H4 (cell line): ENCODE measurements around the gene ATP6V1C2. TPM values are rescaled to one million over a fixed set of nuclear protein-coding genes. Genes with fewer than 3 reads are reported as not detected.
A peak's percentile ranks its signal among the peaks of the same experiment; 100 is the strongest.
"Not testable (repeated sequence)": the region's sequence is repeated elsewhere in the genome, so short reads cannot be mapped to it uniquely, and the experiment has no call there.

Experiments used
- DNase-seq: peaks from one replicate; pipeline ENCODE4 v3.0.0-alpha.2; 2015; ENCODE audit warnings: low spot score
- total RNA-seq: library from RNA; depleted of rRNA; stranded (reverse); fragments of >200 nt; shearing (Covaris generic); gene quantifications from 2 replicates; pipeline ENCODE4 v1.2.3, GENCODE V29; 2014

Gene ATP6V1C2
- total RNA-seq, 1 experiment from 2014 or later, result 0.04 TPM

GRCh38 chr2:10786240-10786982, 65.0 kb downstream of the ATP6V1C2 start:
- no peak for DNase-seq

GRCh38 chr2:10787176-10787968, 65.9 kb downstream of the ATP6V1C2 start:
- DNase-seq, result no peak

- no peak for DNase-seq
Observed at GRCh38 chr2:10788855-10789254, 67.4 kb downstream of the ATP6V1C2 start.

DNA sequence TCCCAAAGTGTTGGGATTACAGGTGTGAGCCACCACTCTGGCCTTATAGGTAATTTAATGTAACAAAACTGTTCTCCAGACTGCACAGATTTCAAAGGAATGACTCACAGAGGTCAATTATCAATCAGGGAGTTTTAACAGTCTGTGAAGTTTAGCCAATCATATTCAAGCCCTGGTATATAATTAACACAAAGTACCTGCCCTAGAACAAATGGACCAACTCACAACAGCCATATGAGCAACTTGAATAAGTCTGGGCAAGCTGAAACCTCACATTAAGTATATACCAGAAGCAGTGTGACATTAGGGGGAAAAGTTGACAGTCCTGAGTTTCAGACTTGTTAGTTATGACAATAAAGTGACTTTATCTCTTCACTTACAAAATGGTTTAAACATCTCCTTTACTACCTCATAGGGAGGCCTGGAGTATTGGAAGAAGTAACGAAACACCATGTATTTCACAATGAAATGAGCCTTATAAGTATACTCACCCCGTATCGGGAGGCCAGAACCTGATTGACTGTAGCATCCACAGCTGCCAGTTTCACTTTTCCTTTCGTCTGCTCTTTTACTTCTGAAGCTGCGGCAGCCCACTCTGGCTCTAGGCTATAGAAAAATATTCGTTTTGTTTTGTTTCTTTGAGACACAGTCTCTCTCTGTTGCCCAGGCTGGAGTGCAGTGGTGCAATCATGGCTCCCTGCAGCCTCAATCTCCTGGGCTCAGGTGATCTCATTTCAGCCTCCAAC, 69.0 kb downstream of the ATP6V1C2 start:
- DNase-seq, result no peak

- DNase-seq, result no peak
Observed at GRCh38 chr2:10792001-10792634, 70.7 kb downstream of the ATP6V1C2 start.

- DNase-seq, result no peak
Observed at GRCh38 chr2:10792660-10793400, 71.4 kb downstream of the ATP6V1C2 start.

GRCh38 chr2:10793816-10794215, 72.4 kb downstream of the ATP6V1C2 start:
- DNase-seq, result no peak

GRCh38 chr2:10794876-10795275, 73.4 kb downstream of the ATP6V1C2 start:
- no peak for DNase-seq

DNA sequence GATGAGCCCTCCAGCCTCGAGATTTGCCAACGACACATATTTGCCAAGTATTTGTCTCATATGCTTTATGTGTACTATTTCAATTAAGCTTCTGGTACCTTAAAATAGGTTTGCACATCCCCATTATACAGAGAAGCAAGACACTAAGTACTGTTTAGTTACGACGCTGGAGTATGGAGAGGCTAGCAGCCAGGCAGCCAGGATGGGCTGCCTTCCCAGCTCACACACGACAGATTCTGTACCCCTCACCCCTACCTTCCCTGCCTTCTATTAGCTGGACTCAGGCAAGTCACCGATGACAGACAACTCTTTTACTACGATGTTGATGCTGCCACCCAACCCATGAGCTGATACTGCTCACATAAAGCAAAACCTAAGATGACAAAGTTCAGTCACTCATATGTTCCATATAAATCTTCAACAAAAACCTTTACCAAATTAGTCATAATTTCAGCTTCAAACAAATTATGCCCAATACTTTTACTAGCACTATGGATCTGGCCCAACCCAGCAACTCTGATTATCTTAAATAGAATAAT, 74.1 kb downstream of the ATP6V1C2 start:
- DNase-seq, result no peak

GRCh38 chr2:10796703-10797102, 75.3 kb downstream of the ATP6V1C2 start:
- DNase-seq, result no peak

DNA sequence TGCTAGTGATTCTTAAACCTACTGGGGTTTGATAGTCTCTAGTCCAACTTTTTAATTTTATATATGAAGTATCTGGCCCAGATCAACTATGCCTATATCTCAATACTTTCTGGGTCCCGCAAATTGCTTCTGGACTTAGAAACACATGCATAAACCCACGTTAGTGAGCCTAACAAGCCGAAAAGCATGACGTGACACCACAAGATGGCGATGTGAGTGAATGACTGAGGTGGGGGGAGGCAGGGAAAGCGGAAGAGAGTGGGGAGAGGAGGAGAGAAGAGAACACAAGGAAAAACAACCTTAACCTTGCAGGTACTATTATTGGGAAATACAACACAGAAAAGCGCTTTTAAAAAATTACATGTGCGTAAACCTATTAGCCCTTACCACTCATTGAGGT, 77.4 kb downstream of the ATP6V1C2 start:
- no peak for DNase-seq

DNA sequence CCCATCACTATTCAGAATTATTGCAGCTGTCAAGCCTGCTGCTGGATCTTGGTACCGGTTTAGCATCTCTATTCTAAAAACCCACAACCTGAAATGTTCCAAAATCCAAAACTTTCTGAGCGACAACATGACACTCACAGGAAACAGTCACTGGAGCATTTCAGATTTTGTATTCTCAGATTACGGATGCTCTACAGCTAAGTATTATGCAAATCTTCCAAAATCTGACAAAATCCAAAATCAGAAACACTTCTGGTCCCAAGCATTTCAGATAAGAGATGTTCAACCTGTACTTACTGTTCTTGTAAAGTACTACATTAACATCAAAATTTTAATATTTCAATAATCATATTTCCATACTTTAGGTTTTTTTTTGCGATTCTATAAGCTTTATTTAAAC, 78.7 kb downstream of the ATP6V1C2 start:
- DNase-seq, result no peak

DNA sequence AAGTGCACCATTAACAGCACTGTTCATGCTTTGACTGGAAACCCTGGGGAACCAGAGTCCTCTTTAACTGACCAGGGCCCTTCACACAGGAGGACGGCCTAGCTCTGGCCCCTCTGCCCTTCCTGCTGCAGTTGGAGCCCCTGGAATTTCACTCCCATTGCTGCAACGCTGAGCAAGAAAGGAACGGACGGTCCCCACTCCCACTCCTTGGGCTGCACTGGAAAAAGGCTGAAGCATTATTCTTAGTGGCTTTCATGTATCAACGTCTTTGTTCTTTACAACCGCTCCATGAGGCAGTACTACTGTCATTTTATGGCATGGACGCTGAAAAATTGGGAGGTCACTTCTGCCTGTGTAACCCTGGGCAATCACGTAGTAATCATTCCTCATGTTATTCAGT, 81.2 kb downstream of the ATP6V1C2 start:
- no peak for DNase-seq

DNA sequence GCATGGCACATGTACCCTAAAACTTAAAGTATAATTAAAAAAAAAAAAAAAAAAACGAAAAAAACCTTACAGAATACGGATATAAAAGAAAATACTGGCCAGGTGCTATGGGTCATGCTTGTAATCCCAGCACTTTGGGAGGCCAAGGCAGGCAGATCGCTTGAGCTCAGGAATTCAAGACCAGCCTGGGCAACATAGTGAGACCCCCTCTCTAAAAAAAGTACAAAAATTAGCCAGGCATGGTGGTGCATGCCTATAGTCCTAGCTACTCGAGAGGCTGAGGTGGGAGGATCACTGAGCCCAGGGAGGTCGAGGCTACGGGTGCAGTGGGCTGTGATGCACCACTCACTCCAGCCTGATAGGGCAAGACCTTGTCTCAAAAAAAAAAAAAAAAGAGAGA, 84.6 kb downstream of the ATP6V1C2 start:
- not testable (repeated sequence) for DNase-seq

GRCh38 chr2:10806543-10806942, 85.1 kb downstream of the ATP6V1C2 start:
- no peak for DNase-seq

DNA sequence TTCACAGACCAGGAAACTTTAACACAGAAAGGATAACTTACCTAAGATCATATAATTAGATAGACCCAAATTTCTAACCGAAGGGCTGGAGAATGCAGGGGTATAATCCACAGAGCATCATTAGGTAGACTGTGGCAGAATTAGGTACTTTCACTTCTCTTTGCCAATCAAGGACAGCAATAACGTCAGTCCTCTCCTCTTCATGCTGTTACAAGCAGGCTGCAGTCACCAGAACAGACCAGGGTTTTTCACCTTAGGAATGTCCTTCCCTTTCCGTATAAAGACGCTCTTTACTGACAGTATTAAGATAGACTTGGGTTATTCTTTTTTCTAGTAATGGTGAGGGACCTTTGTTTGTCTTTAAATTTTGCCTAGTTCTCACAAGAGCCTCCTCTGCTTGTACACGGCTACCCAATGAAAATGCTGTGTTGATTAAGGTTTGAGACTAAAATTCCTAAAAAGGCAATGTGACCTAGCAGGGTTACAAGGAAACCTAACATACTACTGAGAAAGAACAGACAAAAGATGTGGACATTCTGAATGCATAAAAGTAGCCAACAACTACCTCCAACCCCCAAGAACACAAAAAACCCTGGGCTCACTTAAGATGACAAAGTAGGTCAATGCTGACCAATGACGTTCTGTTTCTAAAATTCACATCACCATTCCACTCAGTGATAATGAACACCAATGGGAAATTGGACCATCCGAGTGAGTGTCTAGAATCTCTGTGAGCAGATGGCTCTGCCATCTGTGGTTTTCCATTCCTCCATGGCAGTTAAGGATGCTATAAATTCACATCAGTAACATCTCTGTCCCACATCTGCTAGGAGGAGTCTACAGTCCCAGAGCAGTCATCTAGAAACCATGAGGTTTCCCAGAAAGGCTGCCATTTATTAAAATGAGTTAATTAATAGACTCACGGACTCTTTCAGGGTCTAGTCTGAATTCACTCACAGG, 89.1 kb downstream of the ATP6V1C2 start:
- DNase-seq, result no peak

DNA sequence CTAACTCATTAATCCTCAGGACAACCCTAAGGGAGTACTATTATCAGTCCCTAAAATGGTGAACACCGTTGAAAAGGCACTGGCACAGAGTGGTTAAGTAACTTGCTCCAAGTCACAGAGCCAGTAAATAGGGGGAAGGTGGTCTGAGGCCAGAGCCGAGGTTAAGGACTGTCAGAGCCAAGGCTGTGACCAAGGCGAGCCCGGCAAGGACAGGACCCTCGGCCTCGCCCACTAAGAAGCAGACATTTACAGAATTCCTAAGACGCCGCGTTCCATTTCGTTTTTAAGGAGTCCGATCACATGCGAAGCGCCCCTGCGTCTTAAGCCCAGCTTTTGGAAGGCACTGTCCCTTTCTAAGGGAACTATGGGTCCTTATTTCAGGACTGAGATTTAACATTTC, 90.1 kb downstream of the ATP6V1C2 start:
- no peak for DNase-seq

GRCh38 chr2:10812362-10813162, 91.1 kb downstream of the ATP6V1C2 start, which contains the start of gene PDIA6:
TSS of gene PDIA6 (minus strand) at chr2:10812785. CDS start at chr2:10812696, 89 bp downstream.
- DNase-seq, result peak; percentile 86
